Measurements from ENCODE around the gene GPRC5C.
"Not testable (repeated sequence)": the region's sequence is repeated elsewhere in the genome, so short reads cannot be mapped to it uniquely, and the experiment has no call there.

GPRC5C gene

GRCh38 chr17:74488276-74488675 is 56.4 kb downstream of the GPRC5C start:
- not testable (repeated sequence) for H3K4me1 Mint-ChIP-seq; ATAC-seq (replicated peaks); H3K36me3 Mint-ChIP-seq; H3K27me3 Mint-ChIP-seq; H3K4me3 Mint-ChIP-seq; H3K9me3 Mint-ChIP-seq; H3K27ac Mint-ChIP-seq; DNase-seq

- ATAC-seq (replicated peaks) = no peak
- H3K4me3 Mint-ChIP-seq = no peak overlapping the region
- peaks cover 3 to 7% of the 10 kb centered on the region in 2 donors for H3K36me3 Mint-ChIP-seq
- peaks cover 0 to 5% of the 10 kb centered on the region in 2 donors for H3K9me3 Mint-ChIP-seq
- peaks cover 3 to 8% of the 10 kb centered on the region in 2 donors for H3K27me3 Mint-ChIP-seq
- H3K4me1 Mint-ChIP-seq = no peaks in the 10 kb centered on the region
- DNase-seq = no peak
- no peak overlapping the region for H3K27ac Mint-ChIP-seq
Measured at GRCh38 chr17:74490716-74491115, 58.8 kb downstream of the GPRC5C start.

- peaks cover 3 to 8% of the 10 kb centered on the region in 2 donors for H3K27me3 Mint-ChIP-seq
- H3K4me1 Mint-ChIP-seq = no peaks in the 10 kb centered on the region
- ATAC-seq (replicated peaks) = peak; percentile 45 to 48
- no peak overlapping the region for H3K4me3 Mint-ChIP-seq
- DNase-seq = no peak
- H3K27ac Mint-ChIP-seq = no peak overlapping the region
- H3K9me3 Mint-ChIP-seq = peaks cover 0 to 5% of the 10 kb centered on the region in 2 donors
- peaks cover 3 to 7% of the 10 kb centered on the region in 2 donors for H3K36me3 Mint-ChIP-seq
Measured at GRCh38 chr17:74491626-74492025, 59.7 kb downstream of the GPRC5C start.

GRCh38 chr17:74493331-74493833 is 61.5 kb downstream of the GPRC5C start:
- Mint-ChIP-seq H3K4me3 (no peak overlapping the region), H3K9me3 (peaks cover 0 to 5% of the 10 kb centered on the region in 2 donors), H3K27ac (no peak overlapping the region), H3K4me1 (no peaks in the 10 kb centered on the region), H3K36me3 (peaks cover 3 to 7% of the 10 kb centered on the region in 2 donors), H3K27me3 (peaks cover 8% of the 10 kb centered on the region in 2 donors)
- DNase-seq (peak; percentile 29), ATAC-seq (replicated peaks) (peak; percentile 74 to 78)
